Right atrium auricular region (tissue), 2 donors: Measurements from ENCODE around the gene SIT1. TPM values are rescaled to one million over a fixed set of nuclear protein-coding genes. Genes with fewer than 3 reads are reported as not detected.
"Not testable (repeated sequence)": the region's sequence is repeated elsewhere in the genome, so short reads cannot be mapped to it uniquely, and the experiment has no call there.

Experiments used
- DNase-seq: peaks from one replicate; pipeline ENCODE4 v3.0.0-alpha.2; 2019; ENCODE audit warnings: low spot score
- H3K27ac ChIP-seq, 2 donors: fragments of 200-600 bp; sonication (generic); 1 replicate in 1 of 2; 2 replicates in 1 of 2; pipeline ENCODE4 v1.5.1; 2016 to 2019
- H3K27me3 ChIP-seq, 2 donors: fragments of 200-600 bp; sonication (generic); one replicate each; pipeline versions ENCODE4 v1.5.1 to v1.6.0; 2017 to 2019
- H3K36me3 ChIP-seq: fragments of 200-600 bp; sonication (generic); one replicate; pipeline ENCODE4 v1.5.1; 2016
- H3K4me1 ChIP-seq, 2 donors: fragments of 200-600 bp; sonication (generic); one replicate each; pipeline versions ENCODE4 v1.5.1 to v1.6.0; 2017 to 2019
- H3K4me3 ChIP-seq, 2 donors: fragments of 200-600 bp; sonication (generic); 1 replicate in 1 of 2; 2 replicates in 1 of 2; pipeline ENCODE4 v1.5.1; 2017 to 2019; ENCODE audit warnings: mild to moderate bottlenecking in 1 of 2, moderate library complexity in 1 of 2
- H3K9me3 ChIP-seq, 2 donors: fragments of 200-600 bp; sonication (generic); one replicate each; pipeline ENCODE4 v1.5.1; 2019
- total RNA-seq, 2 donors: library from RNA; depleted of rRNA; stranded (reverse); fragments of >200 nt; gene quantifications; one replicate each; pipeline ENCODE4 v1.1.0, GENCODE V29; 2016
- TF ChIP-seq, protein P1 (sequence below), 2 donors: fragments of 200-600 bp; sonication (generic); IDR thresholded peaks; one replicate each; pipeline ENCODE4 v1.5.1; 2019; ENCODE audit warnings: antibody characterized with exemption in 2 of 2

SIT1 gene
- total RNA-seq, 2 donors from 2014 or later, result 0.55 TPM; not detected in 1

DNA sequence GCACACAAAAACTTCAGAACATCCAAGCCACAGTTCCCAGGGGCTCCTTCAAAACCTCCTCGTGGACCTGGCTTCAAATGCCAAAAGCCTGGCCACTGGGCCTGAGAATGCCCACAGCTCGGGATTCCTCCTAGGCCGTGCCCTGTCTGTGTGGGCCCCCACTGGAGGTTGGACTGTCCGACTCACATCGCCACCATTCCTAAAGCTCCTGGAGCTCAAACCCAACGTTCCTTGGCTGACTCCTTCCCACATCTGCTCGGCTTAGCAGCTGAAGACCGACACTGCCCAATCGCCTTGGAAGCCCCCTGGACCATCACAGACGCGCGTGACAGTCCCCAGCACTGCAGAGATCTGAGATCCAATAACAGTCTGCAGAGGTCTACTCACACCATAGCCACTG, 7.7 kb downstream of the SIT1 start:
- TF ChIP-seq, protein P1, sequence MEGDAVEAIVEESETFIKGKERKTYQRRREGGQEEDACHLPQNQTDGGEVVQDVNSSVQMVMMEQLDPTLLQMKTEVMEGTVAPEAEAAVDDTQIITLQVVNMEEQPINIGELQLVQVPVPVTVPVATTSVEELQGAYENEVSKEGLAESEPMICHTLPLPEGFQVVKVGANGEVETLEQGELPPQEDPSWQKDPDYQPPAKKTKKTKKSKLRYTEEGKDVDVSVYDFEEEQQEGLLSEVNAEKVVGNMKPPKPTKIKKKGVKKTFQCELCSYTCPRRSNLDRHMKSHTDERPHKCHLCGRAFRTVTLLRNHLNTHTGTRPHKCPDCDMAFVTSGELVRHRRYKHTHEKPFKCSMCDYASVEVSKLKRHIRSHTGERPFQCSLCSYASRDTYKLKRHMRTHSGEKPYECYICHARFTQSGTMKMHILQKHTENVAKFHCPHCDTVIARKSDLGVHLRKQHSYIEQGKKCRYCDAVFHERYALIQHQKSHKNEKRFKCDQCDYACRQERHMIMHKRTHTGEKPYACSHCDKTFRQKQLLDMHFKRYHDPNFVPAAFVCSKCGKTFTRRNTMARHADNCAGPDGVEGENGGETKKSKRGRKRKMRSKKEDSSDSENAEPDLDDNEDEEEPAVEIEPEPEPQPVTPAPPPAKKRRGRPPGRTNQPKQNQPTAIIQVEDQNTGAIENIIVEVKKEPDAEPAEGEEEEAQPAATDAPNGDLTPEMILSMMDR (IDR thresholded peaks at IDR 0.05), result no peak
- no peaks in the 10 kb centered on the region for H3K27me3 ChIP-seq
- no peak overlapping the region for H3K4me3 ChIP-seq
- H3K9me3 ChIP-seq, result no peaks in the 10 kb centered on the region
- no peak overlapping the region for H3K27ac ChIP-seq
- no peaks in the 10 kb centered on the region for H3K36me3 ChIP-seq
- H3K4me1 ChIP-seq, result peaks cover 0 to 15% of the 10 kb centered on the region in 2 donors
- DNase-seq, result no peak

DNA sequence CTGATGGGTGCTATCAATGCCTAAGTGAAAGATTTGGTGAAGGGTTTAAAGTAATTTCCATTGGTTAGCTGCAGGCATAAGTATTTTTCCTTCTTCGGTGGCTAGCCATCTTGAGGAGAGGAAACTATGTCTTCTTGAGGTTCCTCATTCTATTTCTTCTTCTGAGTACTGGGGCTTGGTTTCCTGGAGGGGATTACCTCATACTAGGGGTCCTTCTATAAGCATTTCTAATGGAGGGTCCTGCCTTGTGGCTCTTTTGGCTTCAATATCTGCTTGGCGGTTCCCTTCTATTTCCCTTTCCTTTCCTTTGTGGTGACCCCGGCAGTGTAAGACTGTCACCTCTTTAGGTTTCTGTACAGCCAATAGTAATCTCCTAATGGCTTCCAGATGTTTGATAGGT, 9.3 kb downstream of the SIT1 start:
- not testable (repeated sequence) for H3K36me3 ChIP-seq, H3K4me3 ChIP-seq, H3K4me1 ChIP-seq, DNase-seq, H3K27me3 ChIP-seq, H3K27ac ChIP-seq, H3K9me3 ChIP-seq

DNA sequence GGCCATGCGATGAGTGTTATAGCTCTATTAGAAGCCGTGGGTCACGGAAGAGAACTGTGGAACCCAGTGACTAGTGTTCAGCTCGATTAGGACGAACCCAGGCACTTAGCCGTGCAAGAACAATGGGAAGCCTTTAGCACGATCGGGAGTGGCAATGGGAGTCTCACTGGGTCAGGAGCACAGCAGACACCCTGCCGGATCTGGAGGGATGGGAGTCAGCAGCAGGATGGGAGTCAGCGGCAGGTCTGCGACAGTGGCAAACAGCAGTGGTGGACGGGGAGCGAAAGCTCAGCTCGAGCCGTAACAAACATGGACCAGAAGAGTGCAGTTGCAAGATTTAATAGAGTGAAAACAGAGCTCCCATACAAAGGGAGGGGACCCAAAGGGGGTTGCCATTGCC, 10.3 kb downstream of the SIT1 start:
- not testable (repeated sequence) for DNase-seq, H3K27ac ChIP-seq, H3K36me3 ChIP-seq, H3K4me1 ChIP-seq, H3K27me3 ChIP-seq, H3K4me3 ChIP-seq, H3K9me3 ChIP-seq

DNA sequence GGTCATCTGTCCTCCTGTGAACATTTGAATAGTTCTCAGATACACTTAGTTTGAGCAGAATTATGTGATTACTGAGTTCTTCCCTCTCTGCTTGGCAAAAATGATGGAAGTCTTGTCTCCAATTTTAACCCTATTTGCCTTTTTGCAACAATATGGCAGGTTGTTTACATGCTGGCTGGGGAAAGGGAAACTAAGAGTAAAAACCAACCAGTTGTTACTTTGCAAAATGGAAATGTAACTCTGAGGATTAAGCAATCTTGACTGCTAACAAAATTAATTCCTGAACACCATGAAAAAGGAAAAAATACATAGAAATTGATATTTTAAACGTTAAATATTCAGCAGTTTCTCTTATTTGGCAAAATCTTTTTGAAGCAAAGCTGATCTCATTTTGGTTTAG, 11.1 kb downstream of the SIT1 start:
- H3K27ac ChIP-seq, result no peak overlapping the region
- no peak overlapping the region for H3K4me3 ChIP-seq
- no peaks in the 10 kb centered on the region for H3K36me3 ChIP-seq
- DNase-seq, result no peak
- no peaks in the 10 kb centered on the region for H3K9me3 ChIP-seq
- H3K4me1 ChIP-seq, result peaks cover 0 to 11% of the 10 kb centered on the region in 2 donors
- no peaks in the 10 kb centered on the region for H3K27me3 ChIP-seq
- TF ChIP-seq, protein P1 (IDR thresholded peaks at IDR 0.05), result no peak

DNA sequence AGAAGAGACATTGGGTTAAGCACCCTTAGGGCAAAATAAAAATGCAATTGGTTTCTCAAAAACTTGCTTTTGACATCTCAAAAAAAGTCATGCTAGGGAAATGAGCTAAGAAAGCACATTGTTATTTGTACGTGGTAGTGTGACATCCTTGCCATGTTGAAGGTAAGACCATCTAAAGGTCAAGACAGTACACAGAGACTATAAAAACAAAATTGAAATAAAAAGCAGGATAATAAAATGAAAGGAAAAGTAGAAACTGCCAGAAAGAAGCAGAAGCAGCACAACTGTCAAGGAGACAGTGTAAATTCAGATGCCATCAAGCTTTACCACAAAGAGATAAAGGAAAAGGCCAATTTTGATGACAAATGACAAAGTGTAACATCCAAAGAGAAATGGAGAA, 11.5 kb downstream of the SIT1 start:
- not testable (repeated sequence) for DNase-seq, H3K4me3 ChIP-seq, H3K9me3 ChIP-seq, H3K36me3 ChIP-seq, H3K27me3 ChIP-seq, H3K27ac ChIP-seq
- H3K4me1 ChIP-seq, result peaks cover 0 to 11% of the 10 kb centered on the region in 2 donors

DNA sequence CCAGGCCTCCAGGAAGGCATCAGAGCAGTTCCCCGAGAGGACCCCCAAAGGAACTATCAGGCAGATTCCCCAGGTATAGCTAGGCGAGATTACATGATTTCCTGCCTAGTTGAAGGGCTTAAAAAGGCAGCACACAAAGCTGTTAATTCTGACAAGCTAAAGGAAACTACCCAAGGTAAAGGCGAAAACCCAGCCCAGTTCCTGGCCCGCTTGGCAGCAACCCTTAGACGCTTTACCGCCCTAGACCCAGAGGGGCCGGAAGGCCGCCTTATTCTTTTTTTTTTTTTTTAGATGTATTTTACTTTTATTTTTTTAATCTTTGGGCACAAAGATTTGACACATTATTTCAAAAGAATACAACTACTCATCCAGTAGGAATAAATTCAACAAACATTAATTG, 12.0 kb downstream of the SIT1 start:
- not testable (repeated sequence) for DNase-seq, H3K27me3 ChIP-seq

DNA sequence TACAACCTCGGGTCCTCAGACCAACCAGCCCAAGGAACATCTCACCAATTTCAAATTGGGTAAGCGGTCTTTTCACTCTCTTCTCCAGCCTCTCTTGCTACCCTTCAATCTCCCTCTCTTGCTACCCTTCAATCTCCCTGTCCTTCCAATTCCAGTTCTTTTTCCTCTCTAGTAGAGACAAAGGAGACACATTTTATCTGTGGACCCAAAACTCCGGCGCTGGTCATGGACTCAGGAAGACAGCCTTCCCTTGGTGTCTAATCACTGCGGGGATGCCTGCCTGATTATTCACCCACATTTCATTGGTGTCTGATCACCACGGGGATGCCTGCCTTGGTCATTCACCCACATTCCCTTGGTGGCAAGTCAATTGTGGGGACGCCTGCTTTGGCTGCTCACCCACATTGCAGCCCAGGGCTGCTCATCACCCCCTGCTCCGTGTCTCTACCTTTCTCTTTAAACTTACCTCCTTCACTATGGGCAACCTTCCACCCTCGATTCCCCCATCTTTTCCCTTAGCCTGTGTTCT, 13.2 kb downstream of the SIT1 start:
- not testable (repeated sequence) for H3K9me3 ChIP-seq, DNase-seq, H3K4me3 ChIP-seq, H3K27me3 ChIP-seq, H3K36me3 ChIP-seq, H3K27ac ChIP-seq
- H3K4me1 ChIP-seq, result peaks cover 0 to 11% of the 10 kb centered on the region in 2 donors

More for the DNA sequence above, 12.0 kb downstream of the SIT1 start:
- not testable (repeated sequence) for H3K9me3 ChIP-seq, H3K36me3 ChIP-seq, H3K4me3 ChIP-seq, H3K27ac ChIP-seq
- H3K4me1 ChIP-seq, result peaks cover 0 to 11% of the 10 kb centered on the region in 2 donors

DNA sequence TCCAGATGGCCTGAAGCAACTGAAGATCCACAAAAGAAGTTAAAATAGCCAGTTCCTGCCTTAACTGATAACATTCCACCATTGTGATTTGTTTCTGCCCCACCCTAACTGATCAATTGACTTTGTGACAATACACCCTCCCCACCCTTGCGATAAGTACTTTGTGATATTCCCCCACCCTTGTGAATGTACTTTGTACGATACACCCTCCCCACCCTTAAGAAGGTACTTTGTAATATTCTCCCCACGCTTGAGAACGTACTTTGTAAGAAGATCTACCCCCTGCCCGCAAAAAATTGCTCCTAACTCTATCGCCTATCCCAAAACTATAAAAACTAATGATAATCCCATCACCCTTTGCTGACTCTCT, 13.9 kb downstream of the SIT1 start:
- not testable (repeated sequence) for DNase-seq, H3K27ac ChIP-seq, H3K36me3 ChIP-seq, H3K27me3 ChIP-seq, H3K9me3 ChIP-seq, H3K4me3 ChIP-seq
- peaks cover 0 to 11% of the 10 kb centered on the region in 2 donors for H3K4me1 ChIP-seq

DNA sequence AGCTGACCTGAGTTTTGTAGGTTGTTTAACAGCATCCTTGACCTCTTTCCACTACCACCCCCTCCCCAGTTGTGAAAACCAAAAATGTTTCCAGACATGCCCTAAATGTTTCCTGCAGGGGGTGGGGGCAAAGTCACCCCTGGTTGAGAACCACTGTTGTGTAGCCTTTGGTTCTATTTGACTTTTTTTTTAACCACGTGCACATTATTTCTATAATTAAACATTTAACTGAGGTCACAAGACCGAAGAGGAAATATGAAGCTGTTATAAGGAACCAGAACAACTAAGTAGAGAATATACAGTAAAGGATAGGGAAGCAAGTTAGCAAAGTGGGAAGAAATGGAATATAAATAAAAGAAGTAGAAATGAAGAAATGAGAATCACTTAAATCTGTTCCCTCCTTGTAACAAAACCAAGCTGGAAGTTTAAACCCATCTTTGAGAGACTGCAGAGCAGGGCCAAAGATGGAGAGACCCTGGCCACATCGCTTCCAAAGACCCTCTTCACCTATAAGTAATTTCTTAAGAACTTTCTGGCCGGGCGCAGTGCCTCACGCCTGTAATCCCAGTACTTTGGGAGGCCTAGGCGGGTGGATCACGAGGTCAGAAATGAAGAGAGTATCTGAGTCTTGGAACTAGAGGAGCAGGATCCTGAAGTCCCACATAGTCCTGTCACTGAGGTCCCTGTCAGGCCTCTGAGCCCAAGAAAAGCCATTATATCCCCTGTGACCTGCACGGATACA, 14.4 kb downstream of the SIT1 start:
- Histone ChIP-seq H3K4me1 (peaks cover 0 to 11% of the 10 kb centered on the region in 2 donors), H3K36me3 (no peaks in the 10 kb centered on the region), H3K27me3 (no peaks in the 10 kb centered on the region), H3K9me3 (no peaks in the 10 kb centered on the region), H3K4me3 (no peak overlapping the region), H3K27ac (no peak overlapping the region)
- TF ChIP-seq, protein P1 (IDR thresholded peaks at IDR 0.05), result no peak
- no peak for DNase-seq
